HL-60/S4 treated with retinoic acid at 250 ng/mL for 4 days and 3 days (cell line): ENCODE results near the gene ZNF273.
"Not testable (repeated sequence)": the region's sequence is repeated elsewhere in the genome, so short reads cannot be mapped to it uniquely, and the experiment has no call there.

Experiments
- in situ Hi-C: fragments of 300-500 bp; cut with MboI; formaldehyde crosslinking; loops from 2 replicates; pipeline ENCODE4 v1.7.0; 2022; ENCODE audit warnings: low sequenced_read_pairs

Gene ZNF273

DNA sequence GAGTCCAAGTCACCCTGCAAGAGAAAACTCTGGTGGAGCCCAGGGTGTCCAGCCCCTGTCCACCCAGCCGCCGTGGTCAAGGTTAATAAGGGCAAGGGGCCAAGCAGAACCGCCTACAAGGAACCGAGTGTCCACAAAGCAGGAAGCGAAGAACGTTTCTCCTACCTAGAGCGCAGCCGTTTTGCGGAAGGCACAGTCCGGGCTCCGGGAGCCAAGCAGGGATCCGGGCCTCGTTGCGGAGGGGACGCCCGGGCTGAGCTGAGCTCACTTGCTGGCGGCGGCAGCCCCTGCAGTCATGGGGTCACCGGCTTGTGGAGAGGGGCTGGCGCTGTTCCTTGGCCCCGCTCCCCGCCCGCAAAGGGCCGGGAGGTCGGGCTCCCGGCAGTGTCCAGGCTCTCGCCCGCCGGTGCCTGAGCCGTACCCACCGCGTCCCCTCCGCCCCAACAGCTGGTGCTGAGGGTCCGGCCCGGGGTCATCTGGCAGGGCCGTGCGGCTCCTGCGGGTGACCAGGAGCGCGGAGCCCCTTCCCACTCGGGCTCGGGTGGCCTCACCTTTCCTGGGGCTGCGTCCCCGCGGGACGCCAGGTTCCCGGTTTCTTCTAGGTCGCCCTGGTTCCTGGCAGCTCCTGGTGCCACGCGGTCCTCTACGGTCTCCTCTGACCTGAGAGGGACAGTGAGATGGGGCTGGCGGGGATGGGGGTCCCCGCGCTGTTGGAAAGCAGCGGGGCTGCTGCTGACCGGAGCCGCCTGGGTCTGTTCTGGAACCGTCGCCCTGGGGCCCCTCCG is 14.0 kb upstream of the ZNF273 start:
- in situ Hi-C loops, result no loop called here

GRCh38 chr7:64889686-64890162 is 13.3 kb upstream of the ZNF273 start:
- in situ Hi-C loops, result no loop called here

DNA sequence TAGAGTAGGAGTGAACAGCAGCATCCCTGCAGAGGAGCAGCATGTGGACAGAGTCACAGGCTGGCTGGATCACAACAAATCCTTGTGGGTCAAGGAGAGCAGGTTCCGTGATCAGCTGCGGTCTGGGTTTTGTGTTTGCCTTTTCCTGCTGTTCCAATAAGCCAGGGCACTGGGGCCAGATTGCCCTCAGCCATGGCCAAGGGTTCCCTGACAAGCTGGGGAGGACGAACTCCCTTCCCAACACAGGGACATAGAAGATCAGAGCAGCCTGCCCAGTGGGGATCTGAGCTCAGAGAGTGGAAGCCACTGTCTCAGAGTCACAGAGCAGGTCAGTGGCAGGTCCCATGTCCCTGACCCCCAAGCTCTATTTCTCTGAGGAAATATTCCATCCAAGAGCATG is 12.8 kb upstream of the ZNF273 start:
- in situ Hi-C loops, result not testable (repeated sequence)

DNA sequence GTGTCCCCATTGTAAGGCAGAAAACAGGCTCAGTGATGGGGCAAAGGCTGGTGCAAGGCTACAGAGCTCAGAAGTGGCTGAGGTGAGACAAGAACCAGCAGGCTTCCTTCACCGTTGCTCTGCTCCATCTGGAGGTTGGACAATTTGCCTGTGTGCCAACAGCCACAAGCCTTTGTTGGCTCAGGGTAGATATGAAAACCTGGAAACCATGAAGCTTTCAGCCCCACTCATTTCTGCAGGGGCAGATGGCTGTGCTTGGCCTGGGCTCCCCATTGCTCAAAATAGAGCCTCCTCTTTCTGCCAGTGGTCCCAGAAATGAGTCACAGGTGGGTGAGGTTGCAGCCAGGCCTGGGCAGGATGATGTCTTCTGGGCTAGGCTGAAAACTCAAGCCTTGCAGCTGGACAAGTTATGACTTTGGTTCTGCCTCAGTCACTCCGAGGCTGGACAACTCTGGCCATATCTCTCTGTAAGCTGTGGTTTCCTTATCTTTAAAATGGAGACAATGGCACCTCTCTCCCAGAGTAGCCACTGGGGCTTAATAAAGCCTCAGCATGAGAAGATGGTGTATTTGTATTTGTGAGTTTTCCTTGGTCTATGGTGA is 12.2 kb upstream of the ZNF273 start:
- in situ Hi-C loops, result no loop called here

GRCh38 chr7:64891363-64892081 is 11.6 kb upstream of the ZNF273 start:
- in situ Hi-C loops, result not testable (repeated sequence)

- in situ Hi-C loops, result no loop called here
Observed at GRCh38 chr7:64892116-64892515, 11.0 kb upstream of the ZNF273 start.

DNA sequence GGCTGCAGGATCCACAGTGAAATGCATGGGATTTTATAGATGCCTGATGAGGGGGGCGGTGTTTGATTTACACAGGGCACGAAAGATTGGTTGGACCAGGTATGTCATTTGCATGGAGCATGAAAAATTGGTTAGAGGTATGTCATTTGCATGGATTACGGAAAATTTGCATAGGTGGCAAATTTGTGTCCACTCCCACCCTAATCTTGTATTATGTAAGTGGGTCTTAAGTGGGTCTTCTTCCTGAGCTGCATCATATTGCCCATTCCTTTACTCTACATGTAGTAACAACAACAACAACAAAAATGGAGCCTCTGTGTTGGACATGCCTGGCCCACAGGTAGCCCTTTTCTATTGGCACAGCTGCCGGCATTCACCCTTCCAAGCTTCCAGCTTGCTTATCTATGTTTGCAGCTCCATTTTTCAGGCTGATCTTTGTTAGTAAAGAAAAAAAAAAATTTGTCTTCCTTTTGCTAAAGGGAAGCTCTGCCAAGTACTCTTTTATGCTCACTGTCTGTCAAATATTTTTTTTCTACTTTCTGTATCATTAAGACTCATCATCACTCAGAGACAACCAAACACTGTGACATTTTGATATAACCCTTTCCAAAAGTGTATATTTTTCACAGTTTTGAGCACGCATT is 10.3 kb upstream of the ZNF273 start:
- in situ Hi-C loops, result no loop called here

DNA sequence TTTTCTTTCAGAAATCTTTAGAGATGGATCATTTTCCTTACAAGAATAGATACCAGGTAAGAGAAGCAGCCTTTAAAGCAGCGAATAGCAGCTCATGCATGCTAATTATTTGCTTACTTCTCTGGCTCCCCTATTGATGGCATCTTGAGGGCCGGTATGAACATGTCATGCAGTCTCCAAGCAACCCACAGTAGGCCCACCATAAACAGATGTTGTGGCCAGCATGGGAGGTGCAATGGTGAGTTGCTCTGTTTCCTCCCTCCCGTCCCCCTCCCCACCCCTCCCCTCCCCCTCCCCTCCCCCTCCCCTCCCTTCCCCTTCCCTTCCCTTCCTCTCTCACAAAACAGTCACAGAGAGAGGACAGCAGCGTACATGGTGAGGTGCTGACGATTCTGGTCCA is 9.7 kb upstream of the ZNF273 start:
- in situ Hi-C loops, result no loop called here

DNA sequence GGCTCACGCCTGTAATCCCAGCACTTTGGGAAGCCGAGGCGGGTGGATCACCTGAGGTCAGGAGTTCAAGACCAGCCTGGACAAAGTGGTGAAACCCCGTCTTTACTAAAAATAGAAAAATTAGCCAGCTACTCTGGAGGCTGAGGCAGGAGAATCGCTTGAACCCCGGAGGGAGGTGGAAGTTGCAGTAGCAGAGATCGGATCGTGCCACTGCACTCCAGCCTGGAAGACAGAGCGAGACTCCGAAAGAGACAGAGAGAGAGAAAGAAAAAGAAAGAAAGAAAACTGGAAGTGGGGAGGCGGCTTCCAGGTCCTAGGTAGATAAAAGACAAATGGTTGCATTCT is 640 bp upstream of the ZNF273 start:
- in situ Hi-C loops, result not testable (repeated sequence)

GRCh38 chr7:64904008-64904407 is 935 bp downstream of the ZNF273 start:
- in situ Hi-C loops, result no loop called here

DNA sequence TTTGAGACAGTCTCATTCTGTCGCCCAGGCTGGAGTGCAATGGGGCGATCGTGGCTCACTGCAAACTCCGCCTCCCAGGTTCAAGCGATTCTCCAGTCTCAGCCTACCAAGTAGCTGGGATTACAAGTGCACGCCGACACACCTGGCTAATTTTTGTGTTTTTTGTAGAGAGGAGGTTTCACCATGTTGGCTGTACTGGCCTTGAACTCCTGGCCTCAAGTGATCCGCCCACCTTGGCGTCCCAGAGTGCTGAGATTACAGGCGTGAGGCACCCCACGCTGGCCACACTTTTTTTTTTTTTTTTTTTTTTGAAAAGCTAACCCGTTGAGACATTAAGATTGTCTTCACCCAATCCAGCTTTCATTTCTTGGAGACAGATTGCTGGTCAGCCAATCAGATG is 2.1 kb downstream of the ZNF273 start:
- in situ Hi-C loops, result no loop called here

- in situ Hi-C loops, result no loop called here
Observed at GRCh38 chr7:64905547-64905946, 2.5 kb downstream of the ZNF273 start.

DNA sequence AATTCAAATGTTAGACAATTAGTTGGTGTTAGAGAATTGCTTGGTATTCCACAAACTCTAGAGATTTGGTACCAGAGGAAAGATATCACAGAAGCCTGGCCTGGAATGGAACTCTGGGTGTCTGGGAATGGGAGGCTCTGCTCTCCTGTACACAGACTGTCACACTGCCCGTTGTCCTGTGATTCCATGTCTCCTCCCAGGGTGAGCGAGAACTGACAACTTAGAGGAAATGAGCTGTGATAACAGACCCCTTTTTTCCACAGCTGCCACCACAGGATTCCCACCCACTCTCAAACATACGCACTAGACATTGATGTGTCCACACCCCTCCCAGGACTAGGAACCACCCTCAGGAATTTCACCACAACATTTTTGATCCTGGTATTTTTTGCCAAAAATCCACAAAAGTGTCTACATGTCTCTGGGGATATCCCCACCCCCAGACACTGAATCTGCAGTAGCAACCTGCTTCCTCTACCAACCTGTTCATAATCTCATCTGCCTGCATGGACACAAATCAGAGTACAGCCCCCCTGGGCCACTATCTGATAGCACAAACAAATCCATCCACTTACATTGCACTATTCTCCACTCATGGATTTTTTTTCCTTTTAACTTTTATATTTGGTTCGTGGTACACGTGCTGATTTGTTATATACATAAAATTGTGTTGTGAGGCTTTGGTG is 4.7 kb downstream of the ZNF273 start:
- in situ Hi-C loops, result no loop called here

- in situ Hi-C loops, result no loop called here
Observed at GRCh38 chr7:64908358-64908757, 5.3 kb downstream of the ZNF273 start.

- in situ Hi-C loops, result no loop called here
Observed at GRCh38 chr7:64914557-64914956, 11.5 kb downstream of the ZNF273 start.

DNA sequence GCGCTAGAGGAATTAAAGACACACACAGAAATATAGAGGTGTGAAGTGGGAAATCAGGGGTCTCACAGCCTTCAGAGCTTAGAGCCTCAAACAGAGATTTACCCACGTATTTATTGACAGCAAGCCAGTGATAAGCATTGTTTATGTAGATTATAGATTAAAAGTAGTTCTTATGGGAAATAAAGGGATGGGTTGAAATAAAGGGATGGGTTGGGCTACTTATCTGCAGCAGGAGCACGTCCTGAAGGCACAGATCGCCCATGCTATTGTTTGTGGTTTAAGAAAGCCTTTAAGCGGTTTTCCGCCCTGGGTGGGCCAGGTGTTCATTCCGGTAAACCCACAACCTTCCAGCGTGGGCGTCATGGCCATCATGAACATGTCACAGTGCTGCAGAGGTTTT is 12.2 kb downstream of the ZNF273 start:
- in situ Hi-C loops, result not testable (repeated sequence)

DNA sequence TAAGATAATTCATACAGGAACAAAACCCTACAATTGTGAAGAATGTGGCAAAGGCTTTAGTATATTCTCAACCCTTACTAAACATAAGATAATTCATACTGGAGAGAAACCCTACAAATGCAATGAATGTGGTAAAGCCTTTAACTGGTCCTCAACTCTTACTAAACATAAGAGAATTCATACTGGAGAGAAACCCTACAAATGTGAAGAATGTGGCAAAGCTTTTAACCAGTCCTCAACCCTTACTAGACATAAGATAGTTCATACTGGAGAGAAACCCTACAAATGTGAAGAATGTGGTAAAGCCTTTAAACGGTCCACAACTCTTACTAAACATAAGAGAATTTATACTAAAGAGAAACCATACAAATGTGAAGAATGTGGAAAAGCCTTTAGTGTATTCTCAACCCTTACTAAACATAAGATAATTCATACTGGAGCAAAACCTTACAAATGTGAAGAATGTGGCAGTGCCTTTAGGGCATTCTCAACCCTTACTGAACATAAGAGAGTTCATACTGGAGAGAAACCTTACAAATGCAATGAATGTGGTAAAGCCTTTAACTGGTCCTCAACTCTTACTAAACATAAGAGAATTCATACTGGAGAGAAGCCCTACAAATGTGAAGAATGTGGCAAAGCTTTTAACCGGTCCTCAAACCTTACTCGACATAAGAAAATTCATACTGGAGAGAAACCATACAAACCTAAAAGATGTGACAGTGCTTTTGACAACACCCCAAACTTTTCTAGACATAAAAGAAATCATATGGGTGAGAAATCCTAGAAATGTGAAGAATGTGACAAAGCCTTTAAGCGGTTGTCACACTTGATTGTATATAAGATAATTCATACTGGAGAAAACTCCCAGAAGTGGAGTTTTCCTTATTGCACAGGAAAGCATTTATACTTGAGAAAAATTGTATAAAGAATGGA is 25.4 kb downstream of the ZNF273 start:
- in situ Hi-C loops, result not testable (repeated sequence)

- in situ Hi-C loops, result no loop called here
Observed at GRCh38 chr7:64934478-64934877, 31.4 kb downstream of the ZNF273 start.

GRCh38 chr7:64938540-64938939 is 35.5 kb downstream of the ZNF273 start:
- in situ Hi-C loops, result no loop called here

- in situ Hi-C loops, result not testable (repeated sequence)
Observed at GRCh38 chr7:64940021-64940420, 36.9 kb downstream of the ZNF273 start.
